ENCODE measurements around the gene EID1.

Gene EID1

GRCh38 chr15:48887144-48887543 lies 9.2 kb downstream of the EID1 start:
- no peaks in the 10 kb centered on the region for H3K9me3 ChIP-seq (ENCODE audit: control insufficient read depth, insufficient read depth, low read depth, low read length)
- ChIA-PET POLR2A (no interaction called here), CTCF (no interaction called here)
- H3K36me3 ChIP-seq (ENCODE audit: control insufficient read depth in 2 of 2, insufficient read depth in 1 of 2, low read length in 2 of 2) = no peaks in the 10 kb centered on the region
- no peak overlapping the region for H3K4me3 ChIP-seq (ENCODE audit: low read depth, low read length)
- H3K4me1 ChIP-seq (ENCODE audit: control insufficient read depth, insufficient read depth, low read length) = no peaks in the 10 kb centered on the region
- H3K27ac ChIP-seq (ENCODE audit: extremely low read depth, low read depth, low read length) = no peak overlapping the region
- TF ChIP-seq, protein P1, sequence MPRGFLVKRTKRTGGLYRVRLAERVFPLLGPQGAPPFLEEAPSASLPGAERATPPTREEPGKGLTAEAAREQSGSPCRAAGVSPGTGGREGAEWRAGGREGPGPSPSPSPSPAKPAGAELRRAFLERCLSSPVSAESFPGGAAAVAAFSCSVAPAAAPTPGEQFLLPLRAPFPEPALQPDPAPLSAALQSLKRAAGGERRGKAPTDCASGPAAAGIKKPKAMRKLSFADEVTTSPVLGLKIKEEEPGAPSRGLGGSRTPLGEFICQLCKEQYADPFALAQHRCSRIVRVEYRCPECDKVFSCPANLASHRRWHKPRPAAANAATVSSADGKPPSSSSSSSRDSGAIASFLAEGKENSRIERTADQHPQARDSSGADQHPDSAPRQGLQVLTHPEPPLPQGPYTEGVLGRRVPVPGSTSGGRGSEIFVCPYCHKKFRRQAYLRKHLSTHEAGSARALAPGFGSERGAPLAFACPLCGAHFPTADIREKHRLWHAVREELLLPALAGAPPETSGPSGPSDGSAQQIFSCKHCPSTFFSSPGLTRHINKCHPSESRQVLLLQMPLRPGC (tag by site-specific recombination; IDR thresholded peaks at IDR 0.05) = no peak
- no peak for TF ChIP-seq ZNF530 (tag by site-specific recombination; IDR thresholded peaks at IDR 0.05; ENCODE audit: low read depth)
- TF ChIP-seq ZNF174 (tag by site-specific recombination; IDR thresholded peaks at IDR 0.05) = no peak
- no peak for TF ChIP-seq WT1 (tag by site-specific recombination; IDR thresholded peaks at IDR 0.05)
- TF ChIP-seq, protein P2, sequence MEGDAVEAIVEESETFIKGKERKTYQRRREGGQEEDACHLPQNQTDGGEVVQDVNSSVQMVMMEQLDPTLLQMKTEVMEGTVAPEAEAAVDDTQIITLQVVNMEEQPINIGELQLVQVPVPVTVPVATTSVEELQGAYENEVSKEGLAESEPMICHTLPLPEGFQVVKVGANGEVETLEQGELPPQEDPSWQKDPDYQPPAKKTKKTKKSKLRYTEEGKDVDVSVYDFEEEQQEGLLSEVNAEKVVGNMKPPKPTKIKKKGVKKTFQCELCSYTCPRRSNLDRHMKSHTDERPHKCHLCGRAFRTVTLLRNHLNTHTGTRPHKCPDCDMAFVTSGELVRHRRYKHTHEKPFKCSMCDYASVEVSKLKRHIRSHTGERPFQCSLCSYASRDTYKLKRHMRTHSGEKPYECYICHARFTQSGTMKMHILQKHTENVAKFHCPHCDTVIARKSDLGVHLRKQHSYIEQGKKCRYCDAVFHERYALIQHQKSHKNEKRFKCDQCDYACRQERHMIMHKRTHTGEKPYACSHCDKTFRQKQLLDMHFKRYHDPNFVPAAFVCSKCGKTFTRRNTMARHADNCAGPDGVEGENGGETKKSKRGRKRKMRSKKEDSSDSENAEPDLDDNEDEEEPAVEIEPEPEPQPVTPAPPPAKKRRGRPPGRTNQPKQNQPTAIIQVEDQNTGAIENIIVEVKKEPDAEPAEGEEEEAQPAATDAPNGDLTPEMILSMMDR (tag by site-specific recombination; IDR thresholded peaks at IDR 0.05) = no peak
- no peak for TF ChIP-seq GLIS1 (tag by site-specific recombination; IDR thresholded peaks at IDR 0.05)
- no peak for TF ChIP-seq ZNF670 (tag by site-specific recombination; IDR thresholded peaks at IDR 0.05; ENCODE audit: low read depth)
- TF ChIP-seq ZFP41 (tag by site-specific recombination; IDR thresholded peaks at IDR 0.05; ENCODE audit: borderline replicate concordance) = no peak
- no peak for TF ChIP-seq ZFP3 (tag by site-specific recombination; IDR thresholded peaks at IDR 0.05; ENCODE audit: low read depth)
- TF ChIP-seq ZBTB8A (tag by site-specific recombination; IDR thresholded peaks at IDR 0.05) = no peak
- TF ChIP-seq ZNF280D (tag by site-specific recombination; IDR thresholded peaks at IDR 0.05) = no peak
- TF ChIP-seq ZNF292 (tag by site-specific recombination; IDR thresholded peaks at IDR 0.05; ENCODE audit: borderline replicate concordance, low read depth) = no peak
- no peak for TF ChIP-seq ZNF626 (tag by site-specific recombination; IDR thresholded peaks at IDR 0.05)
- no peak for TF ChIP-seq RBAK (tag by site-specific recombination; IDR thresholded peaks at IDR 0.05)

DNA sequence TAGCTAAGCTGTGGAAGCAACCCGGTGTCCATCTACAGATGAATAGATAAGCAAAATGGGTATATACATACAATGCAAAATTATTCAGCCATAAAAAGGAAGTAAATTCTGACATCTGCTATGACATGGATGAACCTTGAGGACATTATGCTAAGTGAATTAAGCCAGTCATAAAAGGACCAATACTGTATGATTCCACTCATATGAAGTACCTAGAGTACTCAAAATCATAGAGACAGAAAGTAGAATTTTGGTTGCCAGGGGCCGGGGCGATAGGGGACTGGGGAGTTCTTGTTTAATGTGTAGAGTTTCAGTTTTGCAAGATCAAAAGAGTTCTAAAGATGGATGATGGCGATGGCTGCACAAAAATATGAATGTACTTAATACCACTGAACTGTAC lies 10.3 kb downstream of the EID1 start:
- no peaks in the 10 kb centered on the region for H3K36me3 ChIP-seq (ENCODE audit: control insufficient read depth in 2 of 2, insufficient read depth in 1 of 2, low read length in 2 of 2)
- H3K9me3 ChIP-seq (ENCODE audit: control insufficient read depth, insufficient read depth, low read depth, low read length) = no peaks in the 10 kb centered on the region
- no peaks in the 10 kb centered on the region for H3K4me1 ChIP-seq (ENCODE audit: control insufficient read depth, insufficient read depth, low read length)
- H3K4me3 ChIP-seq (ENCODE audit: low read depth, low read length) = no peak overlapping the region
- ChIA-PET POLR2A (interaction anchor here (0.6 kb wide), 1 partner anchor 10 kb away, joined by 3 read pairs; the partner anchor contains the start of gene EID1), CTCF (no interaction called here)
- H3K27ac ChIP-seq (ENCODE audit: extremely low read depth, low read depth, low read length) = no peak overlapping the region
- TF ChIP-seq ZSCAN4 (tag by site-specific recombination; IDR thresholded peaks at IDR 0.05) (no peak), ZNF121 (tag by site-specific recombination; IDR thresholded peaks at IDR 0.05) (no peak), ZNF610 (tag by site-specific recombination; IDR thresholded peaks at IDR 0.05; ENCODE audit: borderline replicate concordance) (no peak), ZNF426 (tag by site-specific recombination; IDR thresholded peaks at IDR 0.05) (no peak), MZF1 (tag by site-specific recombination; IDR thresholded peaks at IDR 0.05; ENCODE audit: borderline replicate concordance) (no peak), ZNF18 (tag by site-specific recombination; IDR thresholded peaks at IDR 0.05) (no peak), RBAK (tag by site-specific recombination; IDR thresholded peaks at IDR 0.05) (no peak)
- TF ChIP-seq, protein P3, sequence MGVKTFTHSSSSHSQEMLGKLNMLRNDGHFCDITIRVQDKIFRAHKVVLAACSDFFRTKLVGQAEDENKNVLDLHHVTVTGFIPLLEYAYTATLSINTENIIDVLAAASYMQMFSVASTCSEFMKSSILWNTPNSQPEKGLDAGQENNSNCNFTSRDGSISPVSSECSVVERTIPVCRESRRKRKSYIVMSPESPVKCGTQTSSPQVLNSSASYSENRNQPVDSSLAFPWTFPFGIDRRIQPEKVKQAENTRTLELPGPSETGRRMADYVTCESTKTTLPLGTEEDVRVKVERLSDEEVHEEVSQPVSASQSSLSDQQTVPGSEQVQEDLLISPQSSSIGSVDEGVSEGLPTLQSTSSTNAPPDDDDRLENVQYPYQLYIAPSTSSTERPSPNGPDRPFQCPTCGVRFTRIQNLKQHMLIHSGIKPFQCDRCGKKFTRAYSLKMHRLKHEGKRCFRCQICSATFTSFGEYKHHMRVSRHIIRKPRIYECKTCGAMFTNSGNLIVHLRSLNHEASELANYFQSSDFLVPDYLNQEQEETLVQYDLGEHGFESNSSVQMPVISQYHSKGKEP (tag by site-specific recombination; IDR thresholded peaks at IDR 0.05) = no peak
- TF ChIP-seq, protein P4, sequence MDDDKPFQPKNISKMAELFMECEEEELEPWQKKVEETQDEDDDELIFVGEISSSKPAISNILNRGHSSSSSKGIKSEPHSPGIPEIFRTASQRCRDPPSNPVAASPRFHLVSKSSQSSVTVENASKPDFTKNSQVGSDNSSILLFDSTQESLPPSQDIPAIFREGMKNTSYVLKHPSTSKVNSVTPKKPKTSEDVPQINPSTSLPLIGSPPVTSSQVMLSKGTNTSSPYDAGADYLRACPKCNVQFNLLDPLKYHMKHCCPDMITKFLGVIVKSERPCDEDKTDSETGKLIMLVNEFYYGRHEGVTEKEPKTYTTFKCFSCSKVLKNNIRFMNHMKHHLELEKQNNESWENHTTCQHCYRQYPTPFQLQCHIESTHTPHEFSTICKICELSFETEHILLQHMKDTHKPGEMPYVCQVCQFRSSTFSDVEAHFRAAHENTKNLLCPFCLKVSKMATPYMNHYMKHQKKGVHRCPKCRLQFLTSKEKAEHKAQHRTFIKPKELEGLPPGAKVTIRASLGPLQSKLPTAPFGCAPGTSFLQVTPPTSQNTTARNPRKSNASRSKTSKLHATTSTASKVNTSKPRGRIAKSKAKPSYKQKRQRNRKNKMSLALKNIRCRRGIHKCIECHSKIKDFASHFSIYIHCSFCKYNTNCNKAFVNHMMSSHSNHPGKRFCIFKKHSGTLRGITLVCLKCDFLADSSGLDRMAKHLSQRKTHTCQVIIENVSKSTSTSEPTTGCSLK (tag by site-specific recombination; IDR thresholded peaks at IDR 0.05) = no peak
